B cell (primary cell): Measurements from ENCODE around the gene RERG. TPM values are rescaled to one million over a fixed set of nuclear protein-coding genes. Genes with fewer than 3 reads are reported as not detected.

Experiments used
- ATAC-seq: fragments of 200-7000 bp; cut with Tn5 transposase; one replicate; pipeline ENCODE4 v1.10.0; 2021; ENCODE audit warnings: low read depth, mild to moderate bottlenecking, moderate number of reproducible peaks, moderate library complexity
- CTCF ChIA-PET: fragments of 350-600 bp; sonication (Branson Sonifier 250); formaldehyde crosslinking; loops from one replicate; lab custom pipeline; 2021; ENCODE audit warnings: antibody characterized with exemption, inconsistent platforms; lab: Charles Lee
- POLR2A ChIA-PET: fragments of 350-600 bp; sonication (Branson Sonifier 250); formaldehyde crosslinking; loops from one replicate; lab custom pipeline; 2021; ENCODE audit warnings: antibody characterized with exemption; lab: Charles Lee
- DNase-seq: peaks from one replicate; pipeline ENCODE4 v3.0.0; 2013
- H2AFZ ChIP-seq: 2 replicates; pipeline ENCODE4 v1.6.1; 2012; ENCODE audit warnings: mild to moderate bottlenecking, low read depth, low read length; ENCODE audit not compliant: insufficient read depth, poor library complexity, severe bottlenecking
- H3K27ac ChIP-seq, 2 donors: 1 replicate in 1 of 2; 2 replicates in 1 of 2; pipeline ENCODE4 v1.5.1; 2012 to 2013; ENCODE audit warnings: low read length in 2 of 2, mild to moderate bottlenecking in 2 of 2, moderate library complexity in 1 of 2
- H3K27me3 ChIP-seq, 4 experiments: fragments of 200-600 bp in 1 of 4; sonication (generic) in 1 of 4; replicated peaks in 1 of 4; 1 replicate in 2 of 4; 2 replicates in 2 of 4; pipeline versions ENCODE4 v1.6.1 to v1.7.0; 2013 to 2016; ENCODE audit warnings: low read length in 3 of 4, mild to moderate bottlenecking in 2 of 4, mixed read lengths in 1 of 4, moderate library complexity in 1 of 4; ENCODE audit not compliant: insufficient read depth in 4 of 4, control insufficient read depth in 3 of 4; ENCODE audit errors: control extremely low read depth in 1 of 4
- H3K36me3 ChIP-seq, 2 experiments: replicated peaks in 1 of 2; 1 replicate in 1 of 2; 2 replicates in 1 of 2; pipeline versions ENCODE4 v1.6.1 to v1.7.1; 2013; ENCODE audit warnings: low read length in 1 of 2; ENCODE audit not compliant: insufficient read depth in 2 of 2, control insufficient read depth in 1 of 2; ENCODE audit errors: control extremely low read depth in 1 of 2, extremely low read depth in 1 of 2
- H3K4me1 ChIP-seq, 2 donors: fragments of 200-600 bp in 1 of 2; sonication (generic) in 1 of 2; 1 replicate in 1 of 2; 2 replicates in 1 of 2; pipeline versions ENCODE4 v1.5.1 to v1.6.1; 2013 to 2017; ENCODE audit warnings: low read length in 2 of 2; ENCODE audit not compliant: control insufficient read depth in 2 of 2, insufficient read depth in 2 of 2
- H3K4me2 ChIP-seq: replicated peaks from 2 replicates; pipeline ENCODE3; 2012; ENCODE audit warnings: mild to moderate bottlenecking, low read depth, low read length; ENCODE audit not compliant: poor library complexity, severe bottlenecking
- H3K4me3 ChIP-seq, 5 experiments: fragments of 200-600 bp in 1 of 5; sonication (generic) in 1 of 5; 1 replicate in 3 of 5; 2 replicates in 2 of 5; pipeline versions ENCODE4 v1.5.1 to v1.7.0; 2011 to 2016; ENCODE audit warnings: low read length in 4 of 5, mild to moderate bottlenecking in 4 of 5, low read depth in 2 of 5, control low read depth in 1 of 5, moderate library complexity in 1 of 5; ENCODE audit not compliant: insufficient read depth in 1 of 5; ENCODE audit errors: control extremely low read depth in 1 of 5, extremely low read depth in 1 of 5
- H3K79me2 ChIP-seq: fragments of 200-600 bp; sonication (generic); one replicate; pipeline ENCODE4 v1.6.0; 2016; ENCODE audit warnings: low read length; ENCODE audit not compliant: control insufficient read depth, insufficient read depth
- H3K9ac ChIP-seq: fragments of 200-600 bp; sonication (generic); 2 replicates; pipeline ENCODE4 v1.6.1; 2017; ENCODE audit warnings: mild to moderate bottlenecking, low read length, moderate library complexity
- H3K9me3 ChIP-seq, 3 donors: one replicate each; pipeline versions ENCODE4 v1.6.1 to v1.7.1; 2013; ENCODE audit warnings: low read length in 2 of 3; ENCODE audit not compliant: control insufficient read depth in 2 of 3, insufficient read depth in 1 of 3; ENCODE audit errors: control extremely low read depth in 1 of 3
- H4K20me1 ChIP-seq: 2 replicates; pipeline ENCODE4 v1.6.0; 2012; ENCODE audit warnings: mild to moderate bottlenecking, low read length; ENCODE audit not compliant: insufficient read depth, control insufficient read depth, poor library complexity, severe bottlenecking
- H3K27ac Mint-ChIP-seq: one replicate; pipeline ENCODE4 v1.8.0; 2021; ENCODE audit warnings: mixed read lengths
- H3K27me3 Mint-ChIP-seq: one replicate; pipeline ENCODE4 v1.8.0; 2021; ENCODE audit warnings: mixed read lengths
- H3K4me1 Mint-ChIP-seq: one replicate; pipeline ENCODE4 v1.8.0; 2021; ENCODE audit warnings: mixed read lengths
- H3K4me3 Mint-ChIP-seq: one replicate; pipeline ENCODE4 v1.8.0; 2021; ENCODE audit warnings: mixed read lengths
- H3K9me3 Mint-ChIP-seq: one replicate; pipeline ENCODE4 v1.8.0; 2022; ENCODE audit warnings: mixed read lengths; ENCODE audit not compliant: insufficient read depth
- EZH2 ChIP-seq: IDR thresholded peaks from 2 replicates; pipeline ENCODE4 v1.6.1; 2012; ENCODE audit warnings: borderline replicate concordance, low read depth, mild to moderate bottlenecking, moderate library complexity, low read length; ENCODE audit not compliant: insufficient read depth, poor library complexity, severe bottlenecking
- WGBS: methylation state at CpG from one replicate; pipeline ENCODE4 v1.1.5; 2013; ENCODE audit warnings: missing lambda C conversion rate; ENCODE audit not compliant: insufficient coverage; 5-methylcytosine and 5-hydroxymethylcytosine counted together
- intact Hi-C: fragments of 100-400 bp; cut with micrococcal nuclease; formaldehyde crosslinking; loops from one replicate; pipeline ENCODE4 v1.10.0; 2022
- polyA plus RNA-seq: library from polyadenylated mRNA; depleted of rRNA; stranded (reverse); fragments of >200 nt; gene quantifications from 2 replicates; pipeline ENCODE4 v1.2.3, GENCODE V29; 2012
- total RNA-seq, 2 donors: library from RNA; stranded (reverse); fragments of 120-200 nt in 1 of 2; gene quantifications; 1 replicate in 1 of 2; 2 replicates in 1 of 2; pipeline versions ENCODE4 v1.2.3 to v1.2.4, GENCODE V29; 2013 to 2022
- TF ChIP-seq, protein P1 (sequence below): fragments of 200-600 bp; IDR thresholded peaks from one replicate; pipeline ENCODE4 v1.8.0; 2022; ENCODE audit warnings: antibody characterized with exemption, mild to moderate bottlenecking

RERG gene
- total and polyA plus RNA-seq, 2 donors (not counting 1 experiment from before 2014, with no cell fraction given): not detected

GRCh38 chr12:15244926-15245325, 23.7 kb upstream of the RERG start:
- H3K27ac Mint-ChIP-seq: no peak overlapping the region
- 100% methylated on average over 3 of the region's 4 CpGs for WGBS
- POLR2A ChIA-PET: no interaction called here

DNA sequence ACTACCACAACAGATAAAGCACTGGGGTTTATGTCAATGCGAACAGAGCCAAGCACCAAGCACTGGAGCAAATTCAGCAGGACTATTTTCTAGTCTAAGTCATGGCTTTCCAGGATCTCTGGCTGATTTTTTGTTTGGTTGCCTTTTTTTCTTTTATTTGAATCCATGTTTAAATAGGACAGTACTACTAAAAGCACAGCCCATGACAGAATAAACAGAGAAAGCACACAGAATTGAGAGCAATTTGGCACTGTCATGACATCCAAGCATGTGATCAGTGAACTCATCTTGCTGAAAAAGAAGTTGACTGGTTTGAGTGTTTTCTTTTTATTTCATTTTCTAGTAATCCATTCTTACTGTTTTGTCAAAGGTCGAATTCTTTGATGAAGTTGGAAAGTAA, 23.1 kb upstream of the RERG start:
- CTCF ChIA-PET: no interaction called here
- H3K27ac ChIP-seq: no peak overlapping the region
- no peaks in the 10 kb centered on the region for H3K79me2 ChIP-seq
- no peak for ATAC-seq
- H3K9ac ChIP-seq: no peak overlapping the region
- Mint-ChIP-seq H3K4me3 (no peak overlapping the region), H3K27ac (no peak overlapping the region), H3K4me1 (no peaks in the 10 kb centered on the region), H3K9me3 (no peaks in the 10 kb centered on the region), H3K27me3 (peaks cover 47% of the 10 kb centered on the region)
- intact Hi-C loops: no loop called here
- no peaks in the 10 kb centered on the region for H4K20me1 ChIP-seq
- TF ChIP-seq, protein P1, sequence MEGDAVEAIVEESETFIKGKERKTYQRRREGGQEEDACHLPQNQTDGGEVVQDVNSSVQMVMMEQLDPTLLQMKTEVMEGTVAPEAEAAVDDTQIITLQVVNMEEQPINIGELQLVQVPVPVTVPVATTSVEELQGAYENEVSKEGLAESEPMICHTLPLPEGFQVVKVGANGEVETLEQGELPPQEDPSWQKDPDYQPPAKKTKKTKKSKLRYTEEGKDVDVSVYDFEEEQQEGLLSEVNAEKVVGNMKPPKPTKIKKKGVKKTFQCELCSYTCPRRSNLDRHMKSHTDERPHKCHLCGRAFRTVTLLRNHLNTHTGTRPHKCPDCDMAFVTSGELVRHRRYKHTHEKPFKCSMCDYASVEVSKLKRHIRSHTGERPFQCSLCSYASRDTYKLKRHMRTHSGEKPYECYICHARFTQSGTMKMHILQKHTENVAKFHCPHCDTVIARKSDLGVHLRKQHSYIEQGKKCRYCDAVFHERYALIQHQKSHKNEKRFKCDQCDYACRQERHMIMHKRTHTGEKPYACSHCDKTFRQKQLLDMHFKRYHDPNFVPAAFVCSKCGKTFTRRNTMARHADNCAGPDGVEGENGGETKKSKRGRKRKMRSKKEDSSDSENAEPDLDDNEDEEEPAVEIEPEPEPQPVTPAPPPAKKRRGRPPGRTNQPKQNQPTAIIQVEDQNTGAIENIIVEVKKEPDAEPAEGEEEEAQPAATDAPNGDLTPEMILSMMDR: no peak
- TF ChIP-seq EZH2: no peak
- H3K36me3 ChIP-seq: no peaks in the 10 kb centered on the region
- WGBS: 40% methylated on average over 1 of the region's 2 CpGs
- H3K27me3 ChIP-seq: peaks cover 0 to 15% (median 7%) of the 10 kb centered on the region in 4 experiments
- no peak overlapping the region for H2AFZ ChIP-seq
- DNase-seq: no peak
- H3K4me3 ChIP-seq: no peak overlapping the region
- H3K4me2 ChIP-seq: no peak overlapping the region
- POLR2A ChIA-PET: no interaction called here
- H3K9me3 ChIP-seq: peaks cover 0 to 4% (median 0%) of the 10 kb centered on the region in 3 donors
- no peaks in the 10 kb centered on the region for H3K4me1 ChIP-seq

More at GRCh38 chr12:15244926-15245325, 23.7 kb upstream of the RERG start:
- H3K27me3 Mint-ChIP-seq: peaks cover 44% of the 10 kb centered on the region
- no peaks in the 10 kb centered on the region for H3K9me3 Mint-ChIP-seq
- H3K4me1 ChIP-seq: no peaks in the 10 kb centered on the region
- no peak overlapping the region for H3K4me3 ChIP-seq
- no peak overlapping the region for H3K4me3 Mint-ChIP-seq
- intact Hi-C loops: no loop called here
- H3K9ac ChIP-seq: no peak overlapping the region
- ATAC-seq (no peak), DNase-seq (no peak)
- no peaks in the 10 kb centered on the region for H3K36me3 ChIP-seq
- no peak overlapping the region for H2AFZ ChIP-seq
- no peak for TF ChIP-seq EZH2
- TF ChIP-seq, protein P1: no peak
- CTCF ChIA-PET: no interaction called here
- no peaks in the 10 kb centered on the region for H3K4me1 Mint-ChIP-seq
- H3K4me2 ChIP-seq: no peak overlapping the region
- no peak overlapping the region for H3K27ac ChIP-seq
- peaks cover 0 to 4% (median 0%) of the 10 kb centered on the region in 3 donors for H3K9me3 ChIP-seq
- H3K79me2 ChIP-seq: no peaks in the 10 kb centered on the region
- H4K20me1 ChIP-seq: no peaks in the 10 kb centered on the region
- peaks cover 0 to 9% (median 6%) of the 10 kb centered on the region in 4 experiments for H3K27me3 ChIP-seq
